SK-N-SH treated with all-trans-retinoic acid at 6 μM for 48 hours (cell line): ENCODE results near the gene AKAP8L.

ENCODE experiments used
- ARNTL ChIP-seq: fragments of 450-650 bp; formaldehyde crosslinking; IDR thresholded peaks from 2 replicates; pipeline ENCODE4 v1.5.0; 2020; ENCODE audit warnings: low read depth, mild to moderate bottlenecking, moderate library complexity, borderline replicate concordance
- BACH2 ChIP-seq: fragments of 250-450 bp; sonication (Bioruptor Pico); IDR thresholded peaks from 2 replicates; pipeline ENCODE4 v1.9.0; 2021; ENCODE audit warnings: mild to moderate bottlenecking, borderline replicate concordance
- ESRRG ChIP-seq: fragments of 250-450 bp; sonication (Bioruptor Pico); IDR thresholded peaks from 2 replicates; pipeline ENCODE4 v1.6.1; 2021; ENCODE audit warnings: mild to moderate bottlenecking
- POU6F1 ChIP-seq: fragments of 250-450 bp; sonication (Bioruptor Pico); IDR thresholded peaks from 2 replicates; pipeline ENCODE4 v1.8.0; 2021; ENCODE audit warnings: low read depth, mild to moderate bottlenecking, moderate library complexity, borderline replicate concordance
- PPARA ChIP-seq: fragments of 250-450 bp; sonication (Bioruptor Pico); IDR thresholded peaks from 2 replicates; pipeline ENCODE4 v1.5.0; 2020; ENCODE audit warnings: mild to moderate bottlenecking, borderline replicate concordance
- RARB ChIP-seq: fragments of 250-450 bp; sonication (Bioruptor Pico); IDR thresholded peaks from 2 replicates; pipeline ENCODE4 v1.8.0; 2021; ENCODE audit warnings: mild to moderate bottlenecking, moderate library complexity
- TCF4 ChIP-seq: fragments of 250-450 bp; sonication (Bioruptor Pico); IDR thresholded peaks from 2 replicates; pipeline ENCODE4 v1.8.0; 2021; ENCODE audit warnings: mild to moderate bottlenecking, moderate library complexity, borderline replicate concordance
- TOX ChIP-seq: fragments of 250-450 bp; sonication (Bioruptor Pico); IDR thresholded peaks from 2 replicates; pipeline ENCODE4 v1.8.0; 2021; ENCODE audit warnings: mild to moderate bottlenecking, moderate library complexity, borderline replicate concordance
- TSHZ2 ChIP-seq: fragments of 250-450 bp; sonication (Bioruptor Pico); IDR thresholded peaks from 2 replicates; pipeline ENCODE4 v1.5.0; 2020; ENCODE audit warnings: mild to moderate bottlenecking, moderate library complexity
- ZFP30 ChIP-seq: fragments of 450-650 bp; formaldehyde crosslinking; IDR thresholded peaks from 2 replicates; pipeline ENCODE4 v1.5.0; 2022; ENCODE audit warnings: mild to moderate bottlenecking, moderate library complexity
- ZNF70 ChIP-seq: fragments of 450-650 bp; formaldehyde crosslinking; IDR thresholded peaks from 2 replicates; pipeline ENCODE4 v1.5.0; 2020; ENCODE audit warnings: mild to moderate bottlenecking, moderate library complexity
- TF ChIP-seq, protein P1 (sequence below): fragments of 250-450 bp; sonication (Bioruptor Pico); IDR thresholded peaks from 2 replicates; pipeline ENCODE4 v1.8.0; 2020; ENCODE audit warnings: mild to moderate bottlenecking, moderate library complexity, borderline replicate concordance

GRCh38 chr19:15400521-15401396 lies 18.0 kb downstream of the AKAP8L start:
- TF ChIP-seq TSHZ2 (no peak), ESRRG (no peak), ZNF70 (CRISPR knock-in tag) (no peak), BACH2 (CRISPR knock-in tag) (no peak), RARB (CRISPR knock-in tag) (no peak), ARNTL (no peak), PPARA (CRISPR knock-in tag) (no peak), TCF4 (CRISPR knock-in tag) (no peak), ZFP30 (no peak), TOX (CRISPR knock-in tag) (no peak), POU6F1 (no peak)
- TF ChIP-seq, protein P1, sequence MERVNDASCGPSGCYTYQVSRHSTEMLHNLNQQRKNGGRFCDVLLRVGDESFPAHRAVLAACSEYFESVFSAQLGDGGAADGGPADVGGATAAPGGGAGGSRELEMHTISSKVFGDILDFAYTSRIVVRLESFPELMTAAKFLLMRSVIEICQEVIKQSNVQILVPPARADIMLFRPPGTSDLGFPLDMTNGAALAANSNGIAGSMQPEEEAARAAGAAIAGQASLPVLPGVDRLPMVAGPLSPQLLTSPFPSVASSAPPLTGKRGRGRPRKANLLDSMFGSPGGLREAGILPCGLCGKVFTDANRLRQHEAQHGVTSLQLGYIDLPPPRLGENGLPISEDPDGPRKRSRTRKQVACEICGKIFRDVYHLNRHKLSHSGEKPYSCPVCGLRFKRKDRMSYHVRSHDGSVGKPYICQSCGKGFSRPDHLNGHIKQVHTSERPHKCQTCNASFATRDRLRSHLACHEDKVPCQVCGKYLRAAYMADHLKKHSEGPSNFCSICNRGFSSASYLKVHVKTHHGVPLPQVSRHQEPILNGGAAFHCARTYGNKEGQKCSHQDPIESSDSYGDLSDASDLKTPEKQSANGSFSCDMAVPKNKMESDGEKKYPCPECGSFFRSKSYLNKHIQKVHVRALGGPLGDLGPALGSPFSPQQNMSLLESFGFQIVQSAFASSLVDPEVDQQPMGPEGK = no peak
